ENCODE data around the gene NAT10. TPM values are rescaled to one million over a fixed set of nuclear protein-coding genes. Genes with fewer than 3 reads are reported as not detected.

NAT10 gene
- total and polyA plus RNA-seq, 9 donors, result 21.5 to 39.0 (median 32.3) TPM

- Histone ChIP-seq H3K4me1 (ENCODE audit: control insufficient read depth, insufficient read depth, low read length) (no peaks in the 10 kb centered on the region), H3K27me3 (ENCODE audit: control insufficient read depth, insufficient read depth, low read length) (no peaks in the 10 kb centered on the region), H3K27ac (ENCODE audit: low read length) (no peak overlapping the region), H3K4me3 (ENCODE audit: low read length) (no peak overlapping the region), H3K36me3 (ENCODE audit: control insufficient read depth, insufficient read depth, low read length) (peaks cover 73% of the 10 kb centered on the region), H3K9me3 (replicated peaks; ENCODE audit: control insufficient read depth, low read depth, low read length) (no peaks in the 10 kb centered on the region)
- 87% methylated on average over 4 of the region's 4 CpGs for WGBS (ENCODE audit: insufficient coverage)
- DNase-seq, result no peak
These were observed 27.0 kb downstream of the NAT10 start for GRCh38 chr11:34132261-34132965.

DNA sequence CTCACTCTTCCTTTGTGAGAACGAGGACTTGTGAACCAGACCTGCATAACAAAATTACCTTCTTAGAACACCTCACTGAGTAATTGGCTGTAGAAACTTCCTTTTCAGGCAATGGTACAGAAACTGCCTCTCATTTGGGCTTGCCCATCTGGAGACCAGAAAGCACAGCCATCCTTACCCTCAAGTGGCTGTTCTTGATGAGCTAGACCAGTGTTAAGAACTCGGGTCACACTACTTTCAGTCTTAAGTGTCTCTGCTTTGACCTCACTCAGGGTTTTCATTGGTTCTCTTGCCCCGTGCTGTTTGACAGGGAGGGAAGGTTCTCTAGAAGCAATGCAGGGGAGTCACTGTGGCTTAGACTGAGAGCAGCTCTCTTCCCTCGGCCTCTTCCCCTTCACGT lies 29.3 kb downstream of the NAT10 start:
- DNase-seq, result no peak
- Histone ChIP-seq H3K27ac (ENCODE audit: low read length) (no peak overlapping the region), H3K9me3 (replicated peaks; ENCODE audit: control insufficient read depth, low read depth, low read length) (no peaks in the 10 kb centered on the region), H3K4me1 (ENCODE audit: control insufficient read depth, insufficient read depth, low read length) (no peaks in the 10 kb centered on the region), H3K4me3 (ENCODE audit: low read length) (no peak overlapping the region), H3K36me3 (ENCODE audit: control insufficient read depth, insufficient read depth, low read length) (peaks cover 86% of the 10 kb centered on the region), H3K27me3 (ENCODE audit: control insufficient read depth, insufficient read depth, low read length) (no peaks in the 10 kb centered on the region)
- no CpG with 5 or more reads among the region's 5 CpGs for WGBS (ENCODE audit: insufficient coverage)

DNA sequence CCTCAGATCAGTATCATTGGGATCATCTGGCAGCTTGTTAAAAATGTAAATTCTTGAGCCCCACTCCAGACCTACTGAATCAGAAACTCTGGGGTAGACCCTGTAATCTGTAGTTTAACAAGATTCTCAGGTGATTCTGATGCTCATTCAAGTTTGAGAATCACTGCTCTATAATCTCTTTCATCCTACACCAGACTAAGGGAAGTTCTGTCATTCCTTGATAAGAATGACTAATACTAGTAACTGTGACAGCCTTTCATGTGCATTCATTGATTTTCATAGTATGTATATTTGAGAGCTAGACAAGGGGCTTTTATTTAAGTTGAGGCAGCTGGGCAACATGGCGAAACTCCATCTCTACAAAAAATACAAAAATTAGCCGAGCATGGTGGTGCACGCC lies 30.0 kb downstream of the NAT10 start:
- no peak for DNase-seq
- Histone ChIP-seq H3K36me3 (ENCODE audit: control insufficient read depth, insufficient read depth, low read length) (peaks cover 90% of the 10 kb centered on the region), H3K4me1 (ENCODE audit: control insufficient read depth, insufficient read depth, low read length) (no peaks in the 10 kb centered on the region), H3K4me3 (ENCODE audit: low read length) (no peak overlapping the region), H3K27ac (ENCODE audit: low read length) (no peak overlapping the region), H3K9me3 (replicated peaks; ENCODE audit: control insufficient read depth, low read depth, low read length) (no peaks in the 10 kb centered on the region), H3K27me3 (ENCODE audit: control insufficient read depth, insufficient read depth, low read length) (no peaks in the 10 kb centered on the region)
- WGBS (ENCODE audit: insufficient coverage), result 100% methylated on average over 1 of the region's 3 CpGs

DNA sequence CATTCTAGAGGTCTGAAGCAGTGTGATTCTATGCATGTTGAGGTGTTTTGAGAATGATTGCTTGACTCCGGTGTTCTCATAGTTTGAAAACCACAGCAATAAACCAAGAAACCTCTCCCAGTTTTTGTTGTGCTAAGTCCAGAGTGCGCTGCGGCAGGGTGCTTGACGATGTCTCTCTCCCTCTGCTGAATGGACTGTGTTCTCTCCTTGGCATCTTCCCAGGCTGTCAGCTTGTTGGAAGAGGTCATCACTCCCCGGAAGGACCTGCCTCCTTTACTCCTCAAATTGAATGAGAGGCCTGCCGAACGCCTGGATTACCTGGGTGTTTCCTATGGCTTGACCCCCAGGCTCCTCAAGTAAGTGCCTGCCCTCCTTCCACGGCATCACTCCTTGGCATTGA lies 31.0 kb downstream of the NAT10 start:
- 100% methylated on average over 2 of the region's 8 CpGs for WGBS (ENCODE audit: insufficient coverage)
- Histone ChIP-seq H3K9me3 (replicated peaks; ENCODE audit: control insufficient read depth, low read depth, low read length) (no peaks in the 10 kb centered on the region), H3K27ac (ENCODE audit: low read length) (no peak overlapping the region), H3K4me3 (ENCODE audit: low read length) (no peak overlapping the region), H3K36me3 (ENCODE audit: control insufficient read depth, insufficient read depth, low read length) (peaks cover 90% of the 10 kb centered on the region), H3K27me3 (ENCODE audit: control insufficient read depth, insufficient read depth, low read length) (no peaks in the 10 kb centered on the region), H3K4me1 (ENCODE audit: control insufficient read depth, insufficient read depth, low read length) (no peaks in the 10 kb centered on the region)
- no peak for DNase-seq

DNA sequence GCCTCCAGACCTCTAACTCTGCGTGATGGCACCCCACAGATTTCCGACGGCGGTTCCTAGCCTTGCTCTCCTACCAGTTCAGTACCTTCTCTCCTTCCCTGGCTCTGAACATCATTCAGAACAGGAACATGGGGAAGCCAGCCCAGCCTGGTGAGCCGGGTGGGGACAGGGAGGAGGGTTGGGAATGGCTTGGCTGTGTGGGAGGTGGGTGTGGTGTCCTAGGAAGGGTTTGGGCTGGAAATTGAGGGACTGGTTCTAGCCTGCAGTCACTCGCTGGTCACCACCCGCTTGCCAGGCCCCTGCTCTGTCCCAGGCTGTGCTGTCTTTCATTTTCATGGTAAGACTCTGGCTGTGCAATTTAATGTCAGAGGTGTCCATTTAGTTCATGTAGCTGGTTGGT lies 33.9 kb downstream of the NAT10 start:
- DNase-seq, result no peak
- Histone ChIP-seq H3K4me3 (ENCODE audit: low read length) (no peak overlapping the region), H3K9me3 (replicated peaks; ENCODE audit: control insufficient read depth, low read depth, low read length) (no peaks in the 10 kb centered on the region), H3K27ac (ENCODE audit: low read length) (no peak overlapping the region), H3K4me1 (ENCODE audit: control insufficient read depth, insufficient read depth, low read length) (no peaks in the 10 kb centered on the region), H3K36me3 (ENCODE audit: control insufficient read depth, insufficient read depth, low read length) (peaks cover 94% of the 10 kb centered on the region), H3K27me3 (ENCODE audit: control insufficient read depth, insufficient read depth, low read length) (no peaks in the 10 kb centered on the region)
- WGBS (ENCODE audit: insufficient coverage), result 80% methylated on average over 3 of the region's 7 CpGs

GRCh38 chr11:34140149-34140548 lies 34.7 kb downstream of the NAT10 start:
- Histone ChIP-seq H3K4me1 (ENCODE audit: control insufficient read depth, insufficient read depth, low read length) (no peaks in the 10 kb centered on the region), H3K36me3 (ENCODE audit: control insufficient read depth, insufficient read depth, low read length) (peaks cover 94% of the 10 kb centered on the region), H3K27ac (ENCODE audit: low read length) (no peak overlapping the region), H3K4me3 (ENCODE audit: low read length) (no peak overlapping the region), H3K27me3 (ENCODE audit: control insufficient read depth, insufficient read depth, low read length) (no peaks in the 10 kb centered on the region), H3K9me3 (replicated peaks; ENCODE audit: control insufficient read depth, low read depth, low read length) (no peaks in the 10 kb centered on the region)
- no peak for DNase-seq
- 89% methylated on average over 9 of the region's 11 CpGs for WGBS (ENCODE audit: insufficient coverage)

DNA sequence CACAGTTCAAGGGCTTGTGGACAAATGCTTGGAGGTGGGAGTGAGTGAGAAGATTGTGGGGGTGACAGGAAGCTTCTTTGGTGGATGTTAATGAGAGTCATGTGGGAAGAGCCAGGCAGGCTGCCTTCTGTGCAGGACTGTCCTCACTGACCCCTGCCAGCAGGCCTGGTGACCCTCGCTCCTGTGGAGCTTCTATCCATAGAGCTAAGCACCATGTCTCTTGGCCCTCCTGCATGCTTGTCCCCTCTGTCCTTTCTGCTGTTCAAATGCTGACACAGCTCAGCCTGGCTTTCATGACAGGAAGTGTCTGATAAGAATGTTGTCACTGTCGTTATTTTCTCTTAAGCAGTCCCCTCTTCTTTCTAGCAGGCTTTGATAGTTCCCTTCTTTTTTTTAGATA lies 37.6 kb downstream of the NAT10 start:
- DNase-seq, result no peak
- no peaks in the 10 kb centered on the region for H3K9me3 ChIP-seq (replicated peaks; ENCODE audit: control insufficient read depth, low read depth, low read length)
- no peak overlapping the region for H3K27ac ChIP-seq (ENCODE audit: low read length)
- WGBS (ENCODE audit: insufficient coverage), result 90% methylated on average over 1 of the region's 2 CpGs
- peaks cover 98% of the 10 kb centered on the region for H3K36me3 ChIP-seq (ENCODE audit: control insufficient read depth, insufficient read depth, low read length)
- H3K4me1 ChIP-seq (ENCODE audit: control insufficient read depth, insufficient read depth, low read length), result no peaks in the 10 kb centered on the region
- H3K27me3 ChIP-seq (ENCODE audit: control insufficient read depth, insufficient read depth, low read length), result no peaks in the 10 kb centered on the region
- H3K4me3 ChIP-seq (ENCODE audit: low read length), result no peak overlapping the region

DNA sequence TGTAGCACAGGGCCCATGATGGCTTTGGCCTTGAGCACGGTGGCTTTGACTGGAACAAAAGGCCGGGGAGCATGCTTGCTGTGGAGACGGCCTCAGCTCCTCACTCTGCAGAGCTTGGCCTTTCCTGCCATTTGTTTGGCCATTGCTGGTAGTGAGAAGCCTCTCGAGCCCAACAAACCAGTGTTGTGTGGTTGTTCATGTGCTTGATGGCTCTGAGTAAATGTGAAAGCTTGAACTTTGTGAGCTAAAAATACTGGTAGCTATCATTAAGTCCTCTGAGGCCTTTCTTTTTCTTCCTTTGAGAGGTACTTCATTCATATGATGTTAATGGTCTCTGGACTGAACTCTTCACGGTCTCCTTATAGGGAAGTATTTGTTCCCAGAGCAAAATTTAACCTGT lies 39.6 kb downstream of the NAT10 start:
- Histone ChIP-seq H3K36me3 (ENCODE audit: control insufficient read depth, insufficient read depth, low read length) (peaks cover 96% of the 10 kb centered on the region), H3K27me3 (ENCODE audit: control insufficient read depth, insufficient read depth, low read length) (no peaks in the 10 kb centered on the region), H3K4me3 (ENCODE audit: low read length) (no peak overlapping the region), H3K9me3 (replicated peaks; ENCODE audit: control insufficient read depth, low read depth, low read length) (no peaks in the 10 kb centered on the region), H3K27ac (ENCODE audit: low read length) (no peak overlapping the region), H3K4me1 (ENCODE audit: control insufficient read depth, insufficient read depth, low read length) (no peaks in the 10 kb centered on the region)
- 88% methylated on average over 3 of the region's 5 CpGs for WGBS (ENCODE audit: insufficient coverage)
- DNase-seq, result no peak

DNA sequence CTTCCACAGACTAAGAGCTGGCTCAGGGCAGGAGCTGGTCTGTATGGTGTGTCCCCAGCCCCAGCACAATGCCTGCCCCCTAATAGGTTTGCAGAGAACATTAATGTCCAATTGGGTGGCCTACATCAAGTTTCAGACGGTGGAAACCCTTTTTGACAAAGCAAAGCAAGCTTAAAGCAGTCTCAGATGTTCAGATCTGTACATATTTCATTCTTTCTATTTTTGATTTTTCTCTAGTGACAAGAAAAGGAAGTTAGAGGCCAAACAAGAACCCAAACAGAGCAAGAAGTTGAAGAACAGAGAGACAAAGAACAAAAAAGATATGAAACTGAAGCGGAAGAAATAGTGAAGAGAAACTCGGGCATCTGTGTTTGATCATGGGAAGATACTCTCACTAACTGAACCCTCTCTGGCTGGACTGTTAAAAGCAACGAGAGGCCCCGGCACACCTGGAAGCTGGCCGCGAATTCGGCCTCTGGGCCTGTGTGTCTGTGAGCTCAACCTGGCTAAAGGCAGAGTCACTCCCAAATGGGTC lies 40.5 kb downstream of the NAT10 start:
- Histone ChIP-seq H3K9me3 (replicated peaks; ENCODE audit: control insufficient read depth, low read depth, low read length) (no peaks in the 10 kb centered on the region), H3K27me3 (ENCODE audit: control insufficient read depth, insufficient read depth, low read length) (no peaks in the 10 kb centered on the region), H3K4me1 (ENCODE audit: control insufficient read depth, insufficient read depth, low read length) (no peaks in the 10 kb centered on the region), H3K36me3 (ENCODE audit: control insufficient read depth, insufficient read depth, low read length) (peaks cover 93% of the 10 kb centered on the region), H3K4me3 (ENCODE audit: low read length) (no peak overlapping the region), H3K27ac (ENCODE audit: low read length) (no peak overlapping the region)
- WGBS (ENCODE audit: insufficient coverage), result 88% methylated on average over 7 of the region's 8 CpGs
- DNase-seq, result no peak

DNA sequence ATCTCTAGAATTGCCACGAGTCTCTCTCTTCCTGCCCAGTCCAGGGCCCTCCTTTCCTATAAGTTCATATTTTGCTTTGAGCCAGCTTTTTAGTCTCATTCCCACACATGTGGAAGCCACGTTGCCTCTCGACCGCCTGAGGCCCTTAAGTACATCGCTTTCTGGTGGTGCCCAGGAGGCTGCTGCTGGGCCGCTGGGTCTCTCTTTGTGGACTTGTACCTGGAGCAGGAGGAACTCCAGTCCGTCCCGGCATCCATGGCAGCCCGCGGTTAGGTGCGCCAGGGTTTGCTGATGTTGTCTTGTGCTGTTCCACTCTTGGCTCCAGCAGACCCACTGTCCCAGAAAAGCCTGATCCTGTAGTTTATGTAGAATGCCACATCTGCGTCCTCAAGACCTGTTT lies 41.0 kb downstream of the NAT10 start:
- H3K9me3 ChIP-seq (replicated peaks; ENCODE audit: control insufficient read depth, low read depth, low read length), result no peaks in the 10 kb centered on the region
- H3K4me1 ChIP-seq (ENCODE audit: control insufficient read depth, insufficient read depth, low read length), result no peaks in the 10 kb centered on the region
- no peak overlapping the region for H3K27ac ChIP-seq (ENCODE audit: low read length)
- no peak for DNase-seq
- H3K36me3 ChIP-seq (ENCODE audit: control insufficient read depth, insufficient read depth, low read length), result peaks cover 88% of the 10 kb centered on the region
- H3K4me3 ChIP-seq (ENCODE audit: low read length), result no peak overlapping the region
- no peaks in the 10 kb centered on the region for H3K27me3 ChIP-seq (ENCODE audit: control insufficient read depth, insufficient read depth, low read length)
- WGBS (ENCODE audit: insufficient coverage), result 93% methylated on average over 11 of the region's 12 CpGs

GRCh38 chr11:34146866-34147265 lies 41.4 kb downstream of the NAT10 start:
- H3K9me3 ChIP-seq (replicated peaks; ENCODE audit: control insufficient read depth, low read depth, low read length), result no peaks in the 10 kb centered on the region
- H3K36me3 ChIP-seq (ENCODE audit: control insufficient read depth, insufficient read depth, low read length), result peaks cover 87% of the 10 kb centered on the region
- H3K4me3 ChIP-seq (ENCODE audit: low read length), result no peak overlapping the region
- H3K4me1 ChIP-seq (ENCODE audit: control insufficient read depth, insufficient read depth, low read length), result no peaks in the 10 kb centered on the region
- no peak overlapping the region for H3K27ac ChIP-seq (ENCODE audit: low read length)
- no peaks in the 10 kb centered on the region for H3K27me3 ChIP-seq (ENCODE audit: control insufficient read depth, insufficient read depth, low read length)
- 92% methylated on average over 2 of the region's 5 CpGs for WGBS (ENCODE audit: insufficient coverage)
- no peak for DNase-seq

Measured in muscle of leg (tissue), 11 donors.